ENCODE data around the gene NEU3. TPM values are rescaled to one million over a fixed set of nuclear protein-coding genes. Genes with fewer than 3 reads are reported as not detected.

The NEU3 gene
- total RNA-seq, 1 experiment from 2014 or later: 10.0 TPM

DNA sequence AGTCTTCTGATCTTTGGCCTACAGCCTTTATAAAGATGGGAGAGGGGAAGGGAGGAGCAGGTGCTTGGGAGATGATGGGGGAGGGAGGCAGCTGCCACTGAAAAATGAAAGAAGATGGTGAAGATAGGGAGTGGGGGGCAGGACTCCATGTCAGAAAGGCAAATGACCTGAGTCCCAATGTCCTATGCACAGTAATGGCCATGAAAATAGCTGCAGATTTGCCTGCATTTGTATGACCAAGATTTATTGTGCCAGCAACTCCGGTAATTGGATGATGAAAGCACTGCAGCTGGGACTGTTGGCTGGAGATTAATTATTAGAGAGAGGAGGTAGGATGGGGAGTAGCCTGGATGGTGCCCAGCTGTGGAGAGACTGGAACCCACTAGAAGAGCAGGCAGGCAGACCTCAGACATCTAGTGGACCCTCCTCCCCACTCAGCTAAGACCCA, 36.1 kb downstream of the NEU3 start:
- Mint-ChIP-seq H3K27ac (ENCODE audit: low read depth, unreplicated experiment) (no peak overlapping the region), H3K4me3 (ENCODE audit: unreplicated experiment) (no peak overlapping the region), H3K27me3 (ENCODE audit: insufficient read depth, unreplicated experiment) (peaks cover 13% of the 10 kb centered on the region), H3K4me1 (ENCODE audit: insufficient read depth, unreplicated experiment) (no peaks in the 10 kb centered on the region), H3K9me3 (ENCODE audit: unreplicated experiment) (no peaks in the 10 kb centered on the region), H3K36me3 (ENCODE audit: insufficient read depth, unreplicated experiment) (no peaks in the 10 kb centered on the region)
- DNase-seq (ENCODE audit: unreplicated experiment): no peak
- CTCF ChIA-PET: interaction anchor here (0.5 to 6.6 kb wide), 8 partner anchors 128 to 689 kb away, joined by 3 to 89 read pairs (median 3); no protein-coding TSS in a partner anchor
- intact Hi-C loops (cut with micrococcal nuclease): no loop called here
- BruUV-seq (replicated peaks): no TSS peak
- TF ChIP-seq, protein P1, sequence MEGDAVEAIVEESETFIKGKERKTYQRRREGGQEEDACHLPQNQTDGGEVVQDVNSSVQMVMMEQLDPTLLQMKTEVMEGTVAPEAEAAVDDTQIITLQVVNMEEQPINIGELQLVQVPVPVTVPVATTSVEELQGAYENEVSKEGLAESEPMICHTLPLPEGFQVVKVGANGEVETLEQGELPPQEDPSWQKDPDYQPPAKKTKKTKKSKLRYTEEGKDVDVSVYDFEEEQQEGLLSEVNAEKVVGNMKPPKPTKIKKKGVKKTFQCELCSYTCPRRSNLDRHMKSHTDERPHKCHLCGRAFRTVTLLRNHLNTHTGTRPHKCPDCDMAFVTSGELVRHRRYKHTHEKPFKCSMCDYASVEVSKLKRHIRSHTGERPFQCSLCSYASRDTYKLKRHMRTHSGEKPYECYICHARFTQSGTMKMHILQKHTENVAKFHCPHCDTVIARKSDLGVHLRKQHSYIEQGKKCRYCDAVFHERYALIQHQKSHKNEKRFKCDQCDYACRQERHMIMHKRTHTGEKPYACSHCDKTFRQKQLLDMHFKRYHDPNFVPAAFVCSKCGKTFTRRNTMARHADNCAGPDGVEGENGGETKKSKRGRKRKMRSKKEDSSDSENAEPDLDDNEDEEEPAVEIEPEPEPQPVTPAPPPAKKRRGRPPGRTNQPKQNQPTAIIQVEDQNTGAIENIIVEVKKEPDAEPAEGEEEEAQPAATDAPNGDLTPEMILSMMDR (IDR thresholded peaks at IDR 0.05; ENCODE audit: unreplicated experiment): no peak
- POLR2A ChIA-PET: interaction anchor here (0.7 kb wide), 1 partner anchor 113 kb away, joined by 3 read pairs; no protein-coding TSS in a partner anchor

DNA sequence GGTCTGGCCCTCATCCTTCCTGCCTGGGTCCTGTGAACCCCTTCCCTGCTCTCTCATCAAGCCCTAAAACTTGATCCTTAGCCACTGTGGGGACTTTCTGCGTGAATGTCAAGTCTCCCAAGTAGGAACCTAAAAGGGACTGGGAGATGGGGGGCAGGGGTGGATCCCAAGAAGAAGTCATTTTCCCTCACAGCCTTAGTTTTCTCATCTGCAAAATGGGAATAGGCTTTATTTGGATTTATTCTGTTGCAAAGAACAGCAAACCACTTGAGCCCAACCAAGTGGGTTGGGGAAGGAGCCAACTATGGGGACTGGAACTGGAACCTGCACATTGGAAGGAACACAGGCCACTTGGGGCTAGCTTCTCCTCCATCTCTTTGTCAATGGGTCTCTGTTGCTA, 36.8 kb downstream of the NEU3 start:
- no peaks in the 10 kb centered on the region for H3K9me3 Mint-ChIP-seq (ENCODE audit: unreplicated experiment)
- intact Hi-C loops (cut with micrococcal nuclease): no loop called here

DNA sequence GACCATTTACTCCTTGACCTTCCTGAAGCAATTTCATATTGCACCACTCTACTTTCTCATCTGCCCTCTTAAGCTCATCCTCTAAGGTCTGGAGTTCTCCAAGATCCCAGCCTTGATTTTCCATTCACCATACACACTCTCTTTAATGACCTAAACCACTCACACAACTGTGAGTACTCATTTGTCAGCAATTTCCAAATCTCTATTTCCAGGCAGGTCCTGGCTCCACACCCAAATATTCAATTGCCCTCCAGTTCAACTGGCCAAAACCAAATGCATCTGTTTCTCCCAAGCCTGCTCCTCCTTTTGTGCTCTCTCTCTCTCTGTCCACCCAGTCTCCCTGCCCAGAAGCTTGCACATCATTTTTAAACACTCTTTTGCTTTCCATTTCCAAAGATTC, 39.6 kb downstream of the NEU3 start:
- peaks cover 8% of the 10 kb centered on the region for H3K4me1 Mint-ChIP-seq (ENCODE audit: insufficient read depth, unreplicated experiment)
- no peaks in the 10 kb centered on the region for H3K9me3 Mint-ChIP-seq (ENCODE audit: unreplicated experiment)
- TF ChIP-seq, protein P1 (IDR thresholded peaks at IDR 0.05; ENCODE audit: unreplicated experiment): no peak
- peaks cover 6% of the 10 kb centered on the region for H3K36me3 Mint-ChIP-seq (ENCODE audit: insufficient read depth, unreplicated experiment)
- H3K4me3 Mint-ChIP-seq (ENCODE audit: unreplicated experiment): no peak overlapping the region
- H3K27me3 Mint-ChIP-seq (ENCODE audit: insufficient read depth, unreplicated experiment): peaks cover 13% of the 10 kb centered on the region
- H3K27ac Mint-ChIP-seq (ENCODE audit: low read depth, unreplicated experiment): no peak overlapping the region
- ChIA-PET POLR2A (interaction anchor here (0.6 to 1.0 kb wide), 2 partner anchors 8 to 20 kb away, joined by 3 to 4 read pairs; no protein-coding TSS in a partner anchor), CTCF (interaction anchor here (0.7 to 2.5 kb wide), 5 partner anchors 47 to 220 kb away, joined by 3 to 18 read pairs (median 5); no protein-coding TSS in a partner anchor)
- DNase-seq (ENCODE audit: unreplicated experiment): no peak
- no TSS peak for BruUV-seq (replicated peaks)
- intact Hi-C loops (cut with micrococcal nuclease): no loop called here

More for the DNA sequence above, 36.8 kb downstream of the NEU3 start:
- CTCF ChIA-PET: interaction anchor here (0.6 to 6.6 kb wide), 5 partner anchors 115 to 255 kb away, joined by 3 to 89 read pairs (median 4); no protein-coding TSS in a partner anchor
- Mint-ChIP-seq H3K27me3 (ENCODE audit: insufficient read depth, unreplicated experiment) (peaks cover 13% of the 10 kb centered on the region), H3K4me1 (ENCODE audit: insufficient read depth, unreplicated experiment) (no peaks in the 10 kb centered on the region), H3K4me3 (ENCODE audit: unreplicated experiment) (no peak overlapping the region), H3K27ac (ENCODE audit: low read depth, unreplicated experiment) (no peak overlapping the region), H3K36me3 (ENCODE audit: insufficient read depth, unreplicated experiment) (no peaks in the 10 kb centered on the region)
- TF ChIP-seq, protein P1 (IDR thresholded peaks at IDR 0.05; ENCODE audit: unreplicated experiment): no peak
- no peak for DNase-seq (ENCODE audit: unreplicated experiment)
- BruUV-seq (replicated peaks): no TSS peak
- POLR2A ChIA-PET: no interaction called here

DNA sequence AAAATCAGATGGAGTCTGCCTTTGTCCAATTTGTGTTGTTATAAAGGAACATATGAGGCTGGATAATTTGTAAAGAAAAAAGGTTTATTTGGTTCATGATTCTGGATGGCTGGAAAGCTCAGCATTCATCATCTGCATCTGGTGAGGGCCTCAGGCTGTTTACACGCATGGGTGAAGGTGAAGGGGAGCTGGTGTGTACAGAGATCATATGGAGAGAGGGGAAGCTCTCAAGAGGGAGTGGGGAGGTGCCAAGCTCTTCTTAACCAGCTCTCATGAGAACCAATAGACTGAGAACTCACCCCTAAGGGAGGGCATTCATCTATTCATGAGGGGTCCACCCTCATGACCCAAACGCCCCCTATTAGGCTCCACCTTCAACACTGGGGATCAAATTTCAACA, 40.0 kb downstream of the NEU3 start:
- TF ChIP-seq, protein P1 (IDR thresholded peaks at IDR 0.05; ENCODE audit: unreplicated experiment): no peak
- no TSS peak for BruUV-seq (replicated peaks)
- intact Hi-C loops (cut with micrococcal nuclease): no loop called here
- CTCF ChIA-PET: interaction anchor here (0.6 to 2.5 kb wide), 6 partner anchors 47 to 775 kb away, joined by 3 to 18 read pairs (median 4); no protein-coding TSS in a partner anchor
- POLR2A ChIA-PET: interaction anchor here (1.0 kb wide), 1 partner anchor 20 kb away, joined by 3 read pairs; no protein-coding TSS in a partner anchor
- Mint-ChIP-seq H3K4me1 (ENCODE audit: insufficient read depth, unreplicated experiment) (peaks cover 8% of the 10 kb centered on the region), H3K4me3 (ENCODE audit: unreplicated experiment) (no peak overlapping the region), H3K27me3 (ENCODE audit: insufficient read depth, unreplicated experiment) (peaks cover 13% of the 10 kb centered on the region), H3K27ac (ENCODE audit: low read depth, unreplicated experiment) (no peak overlapping the region), H3K9me3 (ENCODE audit: unreplicated experiment) (no peaks in the 10 kb centered on the region), H3K36me3 (ENCODE audit: insufficient read depth, unreplicated experiment) (peaks cover 6% of the 10 kb centered on the region)
- no peak for DNase-seq (ENCODE audit: unreplicated experiment)

All from MCF 10A (cell line).